OCI-LY3 (cell line): ENCODE data around the gene RFX3.

Experiments
- EZH2phosphoT487 ChIP-seq: fragments of 200-600 bp; shearing (Covaris generic); IDR thresholded peaks from 2 replicates; pipeline ENCODE4 v1.6.1; 2018; ENCODE audit warnings: antibody characterized with exemption, mixed run types, low read depth
- TF ChIP-seq, protein P1 (sequence below): fragments of 200-600, 300-600 bp; sonication (generic); IDR thresholded peaks from 2 replicates; pipeline ENCODE4 v1.5.1; 2014; ENCODE audit warnings: antibody characterized with exemption, low read length, low read depth

DNA sequence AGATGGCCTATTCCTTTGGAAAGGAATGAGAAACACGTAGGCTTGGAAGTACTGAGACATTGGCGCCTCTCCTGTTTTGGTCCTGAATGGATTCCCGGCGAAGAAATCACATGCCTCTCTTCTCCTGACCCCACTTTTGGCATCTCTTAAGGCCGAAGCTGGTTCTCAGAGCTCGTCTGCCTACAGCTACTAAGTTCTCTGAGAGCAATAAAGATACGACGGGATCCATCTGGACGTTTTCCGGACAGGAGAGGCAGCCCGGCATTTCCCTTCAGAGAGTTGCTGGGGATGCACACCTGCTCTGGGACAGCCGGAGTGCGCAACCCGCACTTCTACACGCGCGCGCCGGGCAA lies 345.1 kb downstream of the RFX3 start:
- TF ChIP-seq, protein P1, sequence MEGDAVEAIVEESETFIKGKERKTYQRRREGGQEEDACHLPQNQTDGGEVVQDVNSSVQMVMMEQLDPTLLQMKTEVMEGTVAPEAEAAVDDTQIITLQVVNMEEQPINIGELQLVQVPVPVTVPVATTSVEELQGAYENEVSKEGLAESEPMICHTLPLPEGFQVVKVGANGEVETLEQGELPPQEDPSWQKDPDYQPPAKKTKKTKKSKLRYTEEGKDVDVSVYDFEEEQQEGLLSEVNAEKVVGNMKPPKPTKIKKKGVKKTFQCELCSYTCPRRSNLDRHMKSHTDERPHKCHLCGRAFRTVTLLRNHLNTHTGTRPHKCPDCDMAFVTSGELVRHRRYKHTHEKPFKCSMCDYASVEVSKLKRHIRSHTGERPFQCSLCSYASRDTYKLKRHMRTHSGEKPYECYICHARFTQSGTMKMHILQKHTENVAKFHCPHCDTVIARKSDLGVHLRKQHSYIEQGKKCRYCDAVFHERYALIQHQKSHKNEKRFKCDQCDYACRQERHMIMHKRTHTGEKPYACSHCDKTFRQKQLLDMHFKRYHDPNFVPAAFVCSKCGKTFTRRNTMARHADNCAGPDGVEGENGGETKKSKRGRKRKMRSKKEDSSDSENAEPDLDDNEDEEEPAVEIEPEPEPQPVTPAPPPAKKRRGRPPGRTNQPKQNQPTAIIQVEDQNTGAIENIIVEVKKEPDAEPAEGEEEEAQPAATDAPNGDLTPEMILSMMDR: no peak
- no peak for TF ChIP-seq EZH2phosphoT487
